Duodenal mucosa (tissue), 2 donors: ENCODE measurements around the gene MPP2.

Source experiments
- H3K27ac ChIP-seq: one replicate; pipeline ENCODE4 v1.7.0; 2013; ENCODE audit warnings: low read depth, low read length
- H3K27me3 ChIP-seq, 2 donors: one replicate each; pipeline ENCODE4 v1.7.0; 2013; ENCODE audit warnings: low read length in 2 of 2, control low read depth in 1 of 2; ENCODE audit not compliant: insufficient read depth in 2 of 2, control insufficient read depth in 1 of 2
- H3K36me3 ChIP-seq, 2 donors: one replicate each; pipeline ENCODE4 v1.7.0; 2013; ENCODE audit warnings: low read length in 2 of 2, control low read depth in 1 of 2; ENCODE audit not compliant: insufficient read depth in 2 of 2, control insufficient read depth in 1 of 2
- H3K4me1 ChIP-seq, 2 donors: one replicate each; pipeline ENCODE4 v1.7.0; 2013; ENCODE audit warnings: low read length in 2 of 2, control low read depth in 1 of 2; ENCODE audit not compliant: insufficient read depth in 2 of 2, control insufficient read depth in 1 of 2
- H3K4me3 ChIP-seq, 2 donors: one replicate each; pipeline ENCODE4 v1.7.0; 2013; ENCODE audit warnings: low read length in 2 of 2, low read depth in 1 of 2
- H3K9ac ChIP-seq, 2 donors: one replicate each; pipeline ENCODE4 v1.7.0; 2013; ENCODE audit warnings: low read length in 2 of 2, low read depth in 1 of 2
- H3K9me3 ChIP-seq, 2 donors: one replicate each; pipeline ENCODE4 v1.7.0; 2013; ENCODE audit warnings: low read length in 2 of 2, control low read depth in 1 of 2; ENCODE audit not compliant: control insufficient read depth in 1 of 2

Gene MPP2

DNA sequence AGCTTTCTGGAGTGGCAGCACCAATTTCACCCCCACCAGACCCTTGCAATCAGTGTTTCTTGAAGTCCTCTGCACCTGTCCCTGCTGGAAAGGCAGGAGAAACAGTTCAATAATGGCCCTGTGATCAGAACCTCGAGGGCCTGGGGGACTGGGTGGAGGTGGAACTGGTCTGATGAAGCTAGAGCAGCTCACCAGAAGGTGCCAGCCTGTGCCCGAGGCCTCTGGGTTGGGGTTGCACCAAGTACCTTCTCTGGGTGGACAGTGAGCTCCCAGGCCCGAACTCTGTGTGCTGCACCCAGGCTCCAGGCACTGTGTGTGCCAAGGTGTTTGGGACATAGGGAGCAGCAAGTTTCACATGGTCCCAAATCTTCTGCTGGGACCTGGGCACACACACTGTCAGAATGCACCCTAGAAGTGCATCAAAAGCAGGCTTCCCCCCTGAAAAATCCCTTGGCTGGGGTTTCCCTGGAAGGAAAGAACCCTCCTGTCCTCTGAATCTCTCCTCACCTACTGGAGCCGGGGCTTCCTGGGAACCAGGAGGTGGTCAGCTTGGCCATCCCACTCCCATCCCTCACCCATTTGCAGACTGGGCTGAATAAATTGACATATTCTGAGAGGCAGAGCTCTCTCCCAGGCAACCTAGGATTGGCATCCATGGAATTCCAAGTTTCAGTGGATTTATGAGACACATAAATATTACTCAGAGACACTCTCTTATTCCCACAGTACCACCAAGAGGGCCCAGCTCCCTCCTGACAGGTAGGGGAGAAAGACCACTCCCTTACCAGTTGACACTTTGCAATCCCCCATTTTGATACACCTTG, 43.0 kb downstream of the MPP2 start:
- Histone ChIP-seq H3K27ac (no peak overlapping the region), H3K9ac (no peak overlapping the region), H3K4me1 (no peaks in the 10 kb centered on the region), H3K4me3 (no peak overlapping the region), H3K27me3 (peaks cover 0 to under 1% of the 10 kb centered on the region in 2 donors), H3K36me3 (no peaks in the 10 kb centered on the region), H3K9me3 (no peaks in the 10 kb centered on the region)

DNA sequence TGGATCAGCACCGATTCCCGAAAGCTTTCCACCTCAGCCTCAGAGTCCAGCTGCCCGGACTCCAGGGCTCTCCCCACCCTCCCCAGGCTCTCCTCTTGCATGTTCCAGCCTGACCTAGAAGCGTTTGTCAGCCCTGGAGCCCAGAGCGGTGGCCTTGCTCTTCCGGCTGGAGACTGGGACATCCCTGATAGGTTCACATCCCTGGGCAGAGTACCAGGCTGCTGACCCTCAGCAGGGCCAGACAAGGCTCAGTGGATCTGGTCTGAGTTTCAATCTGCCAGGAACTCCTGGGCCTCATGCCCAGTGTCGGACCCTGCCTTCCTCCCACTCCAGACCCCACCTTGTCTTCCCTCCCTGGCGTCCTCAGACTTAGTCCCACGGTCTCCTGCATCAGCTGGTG, 45.4 kb downstream of the MPP2 start:
- H3K9ac ChIP-seq = no peak overlapping the region
- peaks cover under 1 to 3% of the 10 kb centered on the region in 2 donors for H3K27me3 ChIP-seq
- H3K4me1 ChIP-seq = no peaks in the 10 kb centered on the region
- no peaks in the 10 kb centered on the region for H3K36me3 ChIP-seq
- no peak overlapping the region for H3K27ac ChIP-seq
- no peak overlapping the region for H3K4me3 ChIP-seq
- no peaks in the 10 kb centered on the region for H3K9me3 ChIP-seq

DNA sequence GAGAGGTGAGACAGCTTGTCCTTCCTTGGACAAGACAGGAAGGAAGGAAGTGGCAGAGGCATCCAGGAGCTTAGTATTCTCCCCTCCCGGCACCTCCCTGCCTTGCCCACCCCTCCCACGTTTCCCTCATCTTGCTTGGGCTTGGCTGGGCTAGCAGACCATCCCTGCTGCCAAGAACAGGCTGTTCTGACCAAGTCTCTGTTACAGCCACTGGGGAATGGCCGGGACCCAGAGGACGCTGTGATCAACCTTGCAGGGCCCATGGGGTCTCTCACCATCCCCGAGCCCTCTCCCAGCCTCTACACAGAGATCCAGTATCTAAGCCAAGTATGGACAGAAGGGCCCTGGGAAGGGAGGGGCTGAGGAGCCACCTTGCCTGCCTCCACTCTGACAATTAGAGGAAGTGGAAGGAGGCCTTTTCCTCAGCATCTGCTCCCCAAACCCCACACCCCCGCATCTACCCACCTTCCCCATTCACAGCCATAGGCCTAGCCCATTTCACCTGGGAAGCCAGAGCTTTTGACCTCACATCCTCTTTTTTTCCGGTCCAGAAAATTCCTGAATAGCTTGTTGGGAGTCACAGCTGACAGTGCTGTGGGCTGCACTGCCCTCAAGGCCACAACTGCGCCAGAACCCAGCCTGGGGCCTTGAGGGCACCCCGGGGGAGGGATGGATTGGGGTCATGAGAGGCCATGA, 46.3 kb downstream of the MPP2 start:
- Histone ChIP-seq H3K9ac (no peak overlapping the region), H3K36me3 (no peaks in the 10 kb centered on the region), H3K9me3 (no peaks in the 10 kb centered on the region), H3K4me3 (no peak overlapping the region), H3K27me3 (peaks cover 3 to 4% of the 10 kb centered on the region in 2 donors), H3K27ac (no peak overlapping the region), H3K4me1 (no peaks in the 10 kb centered on the region)

DNA sequence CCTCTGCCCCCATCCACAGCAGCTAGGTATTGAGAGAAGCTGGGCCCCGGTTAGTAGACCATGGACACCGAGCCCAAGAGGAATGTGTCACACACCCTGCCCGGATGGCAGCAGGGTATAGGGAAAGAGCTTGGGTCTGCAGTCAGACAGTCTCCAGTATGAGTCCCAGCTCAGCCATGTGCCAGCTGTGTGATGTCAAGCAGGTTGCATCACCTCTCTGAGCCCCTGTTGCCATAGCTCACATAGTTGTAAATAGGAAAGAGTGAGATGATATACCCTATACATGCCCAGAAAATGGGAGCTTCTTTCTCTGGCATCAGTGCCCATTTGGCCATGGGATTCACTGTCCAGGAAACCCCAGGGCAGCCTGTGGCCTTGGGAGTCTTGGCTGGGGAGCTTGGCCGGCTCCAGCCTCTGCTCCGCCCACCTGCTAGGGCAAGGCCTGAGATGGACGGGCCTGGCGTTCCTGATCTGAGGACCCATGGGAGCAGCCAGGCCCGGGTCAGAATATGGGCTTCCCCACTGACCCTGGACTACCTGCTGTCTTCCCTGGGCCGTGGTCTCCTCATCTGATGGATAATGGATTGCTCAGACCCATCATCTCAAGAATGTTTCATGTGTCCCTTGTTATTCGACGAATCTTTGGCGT, 47.1 kb downstream of the MPP2 start:
- Histone ChIP-seq H3K36me3 (no peaks in the 10 kb centered on the region), H3K27ac (no peak overlapping the region), H3K9me3 (no peaks in the 10 kb centered on the region), H3K9ac (no peak overlapping the region), H3K4me3 (no peak overlapping the region), H3K4me1 (no peaks in the 10 kb centered on the region), H3K27me3 (peaks cover 3 to 4% of the 10 kb centered on the region in 2 donors)

DNA sequence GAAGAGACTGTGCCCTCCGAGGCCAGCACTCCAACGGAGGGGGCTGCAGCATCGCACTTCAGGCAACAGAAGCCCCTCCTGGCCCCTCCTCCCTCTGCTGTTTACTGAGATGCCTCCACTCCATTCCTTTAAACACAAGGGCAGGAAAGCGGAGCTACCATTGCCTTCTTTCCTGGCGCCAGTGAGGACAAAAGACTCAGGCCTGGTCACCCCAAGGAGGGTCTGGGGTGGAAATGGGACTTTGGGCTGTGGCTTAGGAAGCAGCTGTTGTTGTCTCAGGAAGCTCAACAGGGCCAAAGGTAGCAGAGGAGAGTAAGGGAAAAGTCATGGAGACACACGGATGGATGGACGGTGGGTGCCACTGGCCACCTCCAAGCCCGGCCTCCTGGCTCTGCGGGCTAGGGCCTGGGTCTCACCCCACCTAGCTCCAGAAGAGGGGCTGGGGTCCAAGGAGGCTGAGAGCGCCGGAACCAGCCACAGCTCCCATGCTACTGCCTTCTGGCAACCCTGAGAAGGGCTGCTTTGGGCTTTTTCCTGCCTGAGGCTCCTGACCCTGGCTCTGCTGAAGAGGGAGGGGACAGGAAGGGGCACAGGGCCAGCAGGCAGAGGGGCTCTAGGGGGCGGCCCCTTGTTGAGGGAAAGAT, 49.3 kb downstream of the MPP2 start:
- Histone ChIP-seq H3K4me1 (no peaks in the 10 kb centered on the region), H3K36me3 (no peaks in the 10 kb centered on the region), H3K27ac (no peak overlapping the region), H3K4me3 (no peak overlapping the region), H3K9ac (no peak overlapping the region), H3K27me3 (peaks cover 4 to 10% of the 10 kb centered on the region in 2 donors), H3K9me3 (no peaks in the 10 kb centered on the region)

DNA sequence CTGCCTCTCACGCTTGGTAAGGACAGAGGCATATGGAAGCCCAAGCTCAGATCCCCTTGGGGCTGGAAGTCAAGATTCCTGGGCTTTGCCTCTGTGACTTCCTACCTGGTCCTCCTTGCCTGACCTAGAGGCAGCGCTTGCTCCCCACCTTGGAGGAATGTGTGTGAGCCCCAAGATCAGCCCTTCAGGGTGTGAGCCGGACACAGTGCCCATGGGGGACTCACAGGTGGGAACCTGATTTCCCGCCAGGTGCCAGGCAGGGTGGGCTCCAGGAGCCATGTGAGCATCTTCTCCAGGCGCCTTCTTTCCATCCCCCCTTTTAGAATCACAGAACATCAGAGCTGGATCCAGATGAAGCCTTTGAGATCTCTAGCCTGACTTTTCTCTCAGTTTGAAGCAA, 50.2 kb downstream of the MPP2 start:
- Histone ChIP-seq H3K36me3 (no peaks in the 10 kb centered on the region), H3K4me3 (no peak overlapping the region), H3K27ac (no peak overlapping the region), H3K9me3 (no peaks in the 10 kb centered on the region), H3K9ac (no peak overlapping the region), H3K27me3 (peaks cover 4 to 10% of the 10 kb centered on the region in 2 donors), H3K4me1 (no peaks in the 10 kb centered on the region)

DNA sequence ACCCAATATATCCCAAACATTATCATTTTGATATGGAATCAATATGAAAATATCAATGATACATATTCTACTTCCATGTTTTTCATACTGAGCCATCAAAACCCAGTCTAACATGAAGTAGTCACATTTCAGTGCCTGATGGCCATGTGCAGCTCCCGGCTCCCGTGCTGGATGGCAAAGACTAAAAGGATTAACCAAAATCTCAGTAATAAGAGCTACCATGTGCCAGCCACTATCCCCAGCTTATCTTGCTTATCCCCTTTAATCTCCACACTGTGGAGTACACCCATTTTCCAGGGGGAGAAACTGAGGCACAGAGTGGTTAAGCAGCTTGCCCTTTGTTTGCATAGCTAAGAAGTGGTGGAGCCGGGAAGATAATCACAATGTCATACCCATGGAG, 51.2 kb downstream of the MPP2 start:
- peaks cover 4 to 14% of the 10 kb centered on the region in 2 donors for H3K27me3 ChIP-seq
- no peaks in the 10 kb centered on the region for H3K9me3 ChIP-seq
- no peaks in the 10 kb centered on the region for H3K36me3 ChIP-seq
- H3K27ac ChIP-seq = no peak overlapping the region
- no peak overlapping the region for H3K4me3 ChIP-seq
- H3K4me1 ChIP-seq = no peaks in the 10 kb centered on the region
- no peak overlapping the region for H3K9ac ChIP-seq

DNA sequence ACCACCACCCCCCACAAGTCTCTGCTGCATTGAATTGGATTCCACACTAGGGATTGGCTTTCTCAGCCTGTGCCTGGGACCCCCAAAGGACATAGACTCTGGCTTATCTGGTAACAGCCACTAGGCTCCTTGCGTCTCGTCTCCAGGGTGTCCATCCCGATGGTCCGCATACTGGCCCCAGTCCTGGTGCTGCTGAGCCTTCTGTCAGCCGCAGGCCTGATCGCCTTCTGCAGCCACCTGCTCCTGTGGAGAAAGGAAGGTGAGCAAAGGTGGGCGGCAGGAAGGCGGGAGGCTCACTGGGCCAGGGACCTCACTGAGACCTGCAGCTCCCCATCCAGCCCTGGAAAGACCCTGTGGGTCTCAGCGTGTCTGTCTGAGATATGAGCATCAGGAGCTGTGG, 52.3 kb downstream of the MPP2 start:
- Histone ChIP-seq H3K9me3 (no peaks in the 10 kb centered on the region), H3K27ac (no peak overlapping the region), H3K4me3 (no peak overlapping the region), H3K4me1 (no peaks in the 10 kb centered on the region), H3K36me3 (no peaks in the 10 kb centered on the region), H3K27me3 (peaks cover 4 to 14% of the 10 kb centered on the region in 2 donors), H3K9ac (no peak overlapping the region)

DNA sequence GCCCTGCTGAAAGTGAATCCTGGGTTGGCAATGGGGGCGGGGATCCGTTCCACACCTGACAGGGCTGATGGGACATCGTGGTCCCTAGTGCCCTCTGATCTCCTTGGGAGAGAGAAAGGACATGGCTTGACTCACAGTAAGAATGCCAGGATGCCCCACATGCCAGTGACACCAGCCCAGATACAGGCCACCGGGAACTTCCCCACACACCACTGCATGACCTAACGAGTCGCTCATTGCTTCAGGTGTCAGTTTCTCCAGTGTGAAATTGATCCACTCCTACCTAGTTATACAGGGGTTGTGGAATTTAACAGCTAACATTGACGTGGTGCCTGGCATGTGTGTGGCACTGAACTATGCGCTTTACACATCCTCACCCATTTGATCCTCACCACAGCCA, 52.8 kb downstream of the MPP2 start:
- no peaks in the 10 kb centered on the region for H3K36me3 ChIP-seq
- no peak overlapping the region for H3K27ac ChIP-seq
- H3K4me3 ChIP-seq = no peak overlapping the region
- H3K4me1 ChIP-seq = no peaks in the 10 kb centered on the region
- no peaks in the 10 kb centered on the region for H3K9me3 ChIP-seq
- peaks cover 4 to 14% of the 10 kb centered on the region in 2 donors for H3K27me3 ChIP-seq
- H3K9ac ChIP-seq = no peak overlapping the region

DNA sequence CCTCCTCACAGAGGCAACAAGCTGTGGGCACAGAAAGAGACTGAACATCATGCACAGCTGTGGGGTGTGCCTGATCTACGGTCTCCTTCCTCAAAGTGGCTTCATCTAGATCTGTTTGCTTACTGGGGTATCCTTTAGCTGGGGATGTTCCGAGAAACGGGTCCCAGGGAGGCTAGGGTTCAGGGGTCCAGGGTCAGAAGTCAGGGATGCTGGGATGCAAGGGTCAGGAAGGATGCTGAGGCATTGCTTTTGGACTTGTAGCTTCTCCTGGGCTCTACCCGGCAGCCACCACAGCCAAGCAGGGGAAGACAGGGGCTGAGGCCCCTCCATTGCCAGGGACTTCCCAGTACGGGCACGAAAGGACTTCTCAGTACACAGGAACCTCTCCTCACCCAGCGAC, 53.8 kb downstream of the MPP2 start:
- Histone ChIP-seq H3K36me3 (no peaks in the 10 kb centered on the region), H3K4me1 (no peaks in the 10 kb centered on the region), H3K4me3 (no peak overlapping the region), H3K9ac (no peak overlapping the region), H3K9me3 (no peaks in the 10 kb centered on the region), H3K27ac (no peak overlapping the region), H3K27me3 (peaks cover 4 to 11% of the 10 kb centered on the region in 2 donors)
